Gastrocnemius medialis (tissue), 4 donors: ENCODE measurements around the gene TBX18. TPM values are rescaled to one million over a fixed set of nuclear protein-coding genes. Genes with fewer than 3 reads are reported as not detected.

Experiments used
- ATAC-seq, 2 donors: fragments of 150-250 bp; one replicate each; pipeline ENCODE4 v1.9.1; 2016
- DNase-seq, 2 donors: peaks; one replicate each; pipeline ENCODE4 v3.0.0-alpha.2; 2019
- H3K27ac ChIP-seq, 4 donors: fragments of 200-600 bp; sonication (generic); 1 replicate in 1 of 4; 2 replicates in 3 of 4; pipeline ENCODE4 v1.5.1; 2016 to 2018; ENCODE audit warnings: mild to moderate bottlenecking in 2 of 4, moderate library complexity in 1 of 4
- H3K27me3 ChIP-seq, 3 donors: fragments of 200-600 bp; sonication (generic) in 2 of 3; 1 replicate in 1 of 3; 2 replicates in 2 of 3; pipeline versions ENCODE4 v1.5.1 to v1.6.0; 2016 to 2019; ENCODE audit warnings: mild to moderate bottlenecking in 1 of 3, moderate library complexity in 1 of 3
- H3K36me3 ChIP-seq, 2 donors: fragments of 200-600 bp; sonication (generic) in 1 of 2; one replicate each; pipeline ENCODE4 v1.5.1; 2017 to 2018
- H3K4me1 ChIP-seq, 2 donors: fragments of 200-600 bp; sonication (generic) in 1 of 2; one replicate each; pipeline ENCODE4 v1.5.1; 2016 to 2017; ENCODE audit warnings: mild to moderate bottlenecking in 2 of 2
- H3K4me3 ChIP-seq, 4 donors: fragments of 200-600 bp; sonication (generic) in 3 of 4; 1 replicate in 1 of 4; 2 replicates in 3 of 4; pipeline ENCODE4 v1.5.1; 2016 to 2019; ENCODE audit warnings: mild to moderate bottlenecking in 2 of 4
- H3K9me3 ChIP-seq, 3 donors: fragments of 200-600 bp; sonication (generic) in 2 of 3; 1 replicate in 1 of 3; 2 replicates in 2 of 3; pipeline ENCODE4 v1.5.1; 2016 to 2019
- POLR2A ChIP-seq, 2 donors: fragments of 450-650 bp; IDR thresholded peaks; one replicate each; pipeline ENCODE4 v1.6.1; 2017; ENCODE audit warnings: antibody characterized with exemption in 2 of 2, mild to moderate bottlenecking in 2 of 2, moderate library complexity in 2 of 2
- in situ Hi-C, 4 donors: fragments of 200-750 bp; cut with MboI; loops; one replicate each; pipeline versions ENCODE4 v1.15.0 to v1.8.0; 2017; ENCODE audit warnings: low sequenced_read_pairs in 4 of 4
- intact Hi-C: fragments of 100-400 bp; cut with DNase I; formaldehyde crosslinking; loops from one replicate; pipeline ENCODE4 v1.15.1; 2023; ENCODE audit warnings: low total_unique reads
- total RNA-seq, 4 donors: library from RNA; depleted of rRNA; stranded (reverse); fragments of >200 nt; gene quantifications; one replicate each; pipeline versions ENCODE4 v1.1.0 to v1.2.3, GENCODE V29; 2016
- TF ChIP-seq, protein P1 (sequence below), 5 experiments: fragments of 450-650 bp in 3 of 5; fragments of 200-600 bp in 2 of 5; sonication (generic) in 2 of 5; IDR thresholded peaks in 4 of 5; conservative IDR thresholded peaks in 1 of 5; 1 replicate in 4 of 5; 2 replicates in 1 of 5; pipeline ENCODE4 v1.5.1; 2016 to 2019; ENCODE audit warnings: antibody characterized with exemption in 5 of 5, mild to moderate bottlenecking in 3 of 5, moderate library complexity in 3 of 5

The TBX18 gene
- total RNA-seq, 4 donors from 2014 or later: 1.0 to 1.7 (median 1.3) TPM

DNA sequence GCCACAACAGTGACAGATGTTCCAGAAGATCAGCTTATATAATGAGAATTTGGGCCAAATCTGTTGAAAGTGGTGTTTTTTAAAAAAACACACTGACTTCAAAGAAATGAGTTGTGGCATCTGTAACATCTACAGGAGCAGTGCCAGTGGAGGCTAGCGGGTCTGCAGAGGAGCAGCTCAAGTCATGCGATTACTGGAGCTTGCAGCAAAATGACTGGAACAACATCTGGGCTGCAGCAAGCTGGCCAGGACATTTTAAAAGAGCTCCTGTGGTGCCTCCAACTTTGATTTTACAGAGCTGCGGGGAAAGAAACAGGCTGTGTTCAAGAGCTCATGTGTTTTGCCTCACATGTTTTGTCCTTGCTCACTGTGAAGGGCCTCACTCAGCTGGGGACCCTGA, 57.2 kb downstream of the TBX18 start:
- H3K9me3 ChIP-seq: no peaks in the 10 kb centered on the region
- in situ Hi-C loops (no loop called here), intact Hi-C loops (no loop called here)
- no peak overlapping the region for H3K27ac ChIP-seq
- H3K4me1 ChIP-seq: no peaks in the 10 kb centered on the region
- no peak for ATAC-seq
- no peak for DNase-seq
- no peaks in the 10 kb centered on the region for H3K27me3 ChIP-seq
- TF ChIP-seq POLR2A (IDR thresholded peaks at IDR 0.05): no peak
- TF ChIP-seq, protein P1, sequence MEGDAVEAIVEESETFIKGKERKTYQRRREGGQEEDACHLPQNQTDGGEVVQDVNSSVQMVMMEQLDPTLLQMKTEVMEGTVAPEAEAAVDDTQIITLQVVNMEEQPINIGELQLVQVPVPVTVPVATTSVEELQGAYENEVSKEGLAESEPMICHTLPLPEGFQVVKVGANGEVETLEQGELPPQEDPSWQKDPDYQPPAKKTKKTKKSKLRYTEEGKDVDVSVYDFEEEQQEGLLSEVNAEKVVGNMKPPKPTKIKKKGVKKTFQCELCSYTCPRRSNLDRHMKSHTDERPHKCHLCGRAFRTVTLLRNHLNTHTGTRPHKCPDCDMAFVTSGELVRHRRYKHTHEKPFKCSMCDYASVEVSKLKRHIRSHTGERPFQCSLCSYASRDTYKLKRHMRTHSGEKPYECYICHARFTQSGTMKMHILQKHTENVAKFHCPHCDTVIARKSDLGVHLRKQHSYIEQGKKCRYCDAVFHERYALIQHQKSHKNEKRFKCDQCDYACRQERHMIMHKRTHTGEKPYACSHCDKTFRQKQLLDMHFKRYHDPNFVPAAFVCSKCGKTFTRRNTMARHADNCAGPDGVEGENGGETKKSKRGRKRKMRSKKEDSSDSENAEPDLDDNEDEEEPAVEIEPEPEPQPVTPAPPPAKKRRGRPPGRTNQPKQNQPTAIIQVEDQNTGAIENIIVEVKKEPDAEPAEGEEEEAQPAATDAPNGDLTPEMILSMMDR (IDR thresholded peaks at IDR 0.05 in 4 of 5, conservative IDR thresholded peaks at IDR 0.05 in 1 of 5): no peak
- H3K4me3 ChIP-seq: no peak overlapping the region
- no peaks in the 10 kb centered on the region for H3K36me3 ChIP-seq

DNA sequence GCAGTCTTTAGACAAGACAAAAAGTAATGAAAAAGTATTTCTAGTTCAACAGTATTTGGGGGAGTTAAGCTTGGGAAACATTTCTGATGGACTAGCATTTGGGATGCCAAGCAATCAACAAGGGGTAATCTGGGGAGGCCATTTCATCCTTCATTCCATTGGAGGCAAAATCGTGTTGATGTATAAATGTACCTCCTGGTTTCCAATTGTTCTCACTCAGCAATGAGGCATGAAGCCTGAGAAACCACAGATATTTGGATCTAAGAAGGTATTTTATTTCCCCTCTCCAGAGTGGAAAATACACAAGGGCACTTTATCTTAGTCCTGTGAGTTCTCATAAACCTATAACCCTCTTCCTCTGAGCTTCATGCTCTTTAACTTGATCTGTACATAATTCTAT, 68.2 kb downstream of the TBX18 start:
- Histone ChIP-seq H3K27me3 (no peaks in the 10 kb centered on the region), H3K4me3 (no peak overlapping the region), H3K9me3 (no peaks in the 10 kb centered on the region), H3K36me3 (no peaks in the 10 kb centered on the region), H3K27ac (no peak overlapping the region), H3K4me1 (no peaks in the 10 kb centered on the region)
- DNase-seq: no peak
- ATAC-seq: no peak
- intact Hi-C loops (no loop called here), in situ Hi-C loops (no loop called here)
- TF ChIP-seq, protein P1 (IDR thresholded peaks at IDR 0.05 in 4 of 5, conservative IDR thresholded peaks at IDR 0.05 in 1 of 5): no peak
- no peak for TF ChIP-seq POLR2A (IDR thresholded peaks at IDR 0.05)

DNA sequence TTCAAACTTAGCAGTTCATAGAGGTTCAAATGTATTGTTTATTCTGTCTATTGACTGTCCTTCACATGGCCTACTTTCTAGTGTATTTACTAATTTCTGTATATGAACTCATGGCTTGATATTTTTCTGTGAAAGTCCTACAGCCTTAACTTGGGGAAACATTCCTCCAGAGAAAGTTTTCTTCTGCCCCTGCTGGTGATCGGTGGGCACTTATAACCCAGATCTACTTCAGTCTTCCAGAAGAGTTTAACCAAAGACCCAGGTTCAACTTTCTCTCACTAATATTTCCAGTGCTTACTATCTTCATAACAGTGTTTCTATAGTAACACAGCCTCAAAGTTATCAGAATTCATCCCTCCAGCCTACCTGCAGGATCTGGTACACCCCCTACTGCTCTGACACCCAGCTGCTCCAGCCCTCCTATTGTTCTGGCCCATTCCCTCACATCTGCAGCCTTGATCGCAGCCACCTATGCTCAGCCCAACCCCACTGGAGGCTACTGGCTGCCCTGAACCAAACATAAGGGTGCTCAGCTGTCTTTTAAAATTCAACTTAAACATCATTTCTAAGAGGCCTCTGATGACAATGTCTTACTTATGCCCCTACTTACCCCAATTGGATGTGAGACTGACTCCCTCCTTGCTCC, 72.3 kb downstream of the TBX18 start:
- Histone ChIP-seq H3K27me3 (no peaks in the 10 kb centered on the region), H3K4me3 (no peak overlapping the region), H3K27ac (no peak overlapping the region), H3K4me1 (no peaks in the 10 kb centered on the region), H3K9me3 (no peaks in the 10 kb centered on the region), H3K36me3 (no peaks in the 10 kb centered on the region)
- in situ Hi-C loops (no loop called here), intact Hi-C loops (no loop called here)
- TF ChIP-seq, protein P1 (IDR thresholded peaks at IDR 0.05 in 4 of 5, conservative IDR thresholded peaks at IDR 0.05 in 1 of 5): no peak
- TF ChIP-seq POLR2A (IDR thresholded peaks at IDR 0.05): no peak
- DNase-seq (no peak), ATAC-seq (no peak)

DNA sequence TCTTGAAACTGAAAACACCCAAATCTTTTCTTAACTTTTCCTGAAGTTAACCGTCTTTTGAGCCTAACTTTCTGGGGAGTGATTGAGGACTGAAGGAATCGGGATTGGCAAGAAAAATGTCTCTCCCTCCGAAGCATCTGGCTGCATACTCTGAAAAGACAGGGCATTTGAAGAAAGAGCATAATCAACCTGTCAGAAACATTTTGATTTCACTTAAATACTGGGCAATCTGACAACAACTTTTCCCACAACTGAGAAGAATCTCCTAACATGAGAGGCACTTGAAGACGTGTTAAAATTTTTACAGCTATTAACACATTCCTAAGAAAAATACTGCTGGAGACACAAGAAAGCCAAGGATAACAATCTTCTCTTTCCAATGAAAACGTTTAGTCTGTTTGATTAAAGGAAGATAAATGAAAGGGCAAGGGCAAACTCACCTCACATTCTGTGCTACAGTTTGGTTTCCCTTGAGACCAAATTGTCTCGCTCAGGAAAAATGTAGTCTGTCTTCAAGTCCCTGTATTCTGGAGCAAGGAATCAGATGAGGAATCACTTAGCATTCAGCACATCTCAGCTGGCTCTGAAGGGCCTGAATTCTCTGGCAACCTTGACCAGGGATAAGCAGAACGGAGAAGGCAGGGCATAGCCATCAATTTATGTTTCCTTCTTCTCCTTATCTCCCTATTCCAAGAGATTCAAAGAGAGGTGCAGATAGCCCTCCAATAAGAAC, 76.1 kb downstream of the TBX18 start:
- Histone ChIP-seq H3K27ac (no peak overlapping the region), H3K4me3 (no peak overlapping the region), H3K9me3 (no peaks in the 10 kb centered on the region), H3K27me3 (no peaks in the 10 kb centered on the region), H3K4me1 (no peaks in the 10 kb centered on the region), H3K36me3 (no peaks in the 10 kb centered on the region)
- TF ChIP-seq, protein P1 (IDR thresholded peaks at IDR 0.05 in 4 of 5, conservative IDR thresholded peaks at IDR 0.05 in 1 of 5): no peak
- no peak for TF ChIP-seq POLR2A (IDR thresholded peaks at IDR 0.05)
- in situ Hi-C loops: no loop called here
- intact Hi-C loops: no loop called here
- no peak for ATAC-seq
- no peak for DNase-seq
